GM21381 (cell line): ENCODE results near the gene MTUS2.
"Not testable (repeated sequence)": the region's sequence is repeated elsewhere in the genome, so short reads cannot be mapped to it uniquely, and the experiment has no call there.

Experiments
- ATAC-seq: cut with Tn5 transposase; IDR thresholded peaks from one replicate; pipeline ENCODE4 v1.9.1; 2021; ENCODE audit warnings: mild to moderate bottlenecking, moderate library complexity; ENCODE audit not compliant: unreplicated experiment

MTUS2 gene

GRCh38 chr13:29382021-29382420, 561.9 kb downstream of the MTUS2 start:
- no peak for ATAC-seq

- ATAC-seq = no peak
Measured at GRCh38 chr13:29383476-29383875, 563.3 kb downstream of the MTUS2 start.

GRCh38 chr13:29384466-29384865, 564.3 kb downstream of the MTUS2 start:
- no peak for ATAC-seq

GRCh38 chr13:29384871-29385270, 564.7 kb downstream of the MTUS2 start:
- no peak for ATAC-seq

DNA sequence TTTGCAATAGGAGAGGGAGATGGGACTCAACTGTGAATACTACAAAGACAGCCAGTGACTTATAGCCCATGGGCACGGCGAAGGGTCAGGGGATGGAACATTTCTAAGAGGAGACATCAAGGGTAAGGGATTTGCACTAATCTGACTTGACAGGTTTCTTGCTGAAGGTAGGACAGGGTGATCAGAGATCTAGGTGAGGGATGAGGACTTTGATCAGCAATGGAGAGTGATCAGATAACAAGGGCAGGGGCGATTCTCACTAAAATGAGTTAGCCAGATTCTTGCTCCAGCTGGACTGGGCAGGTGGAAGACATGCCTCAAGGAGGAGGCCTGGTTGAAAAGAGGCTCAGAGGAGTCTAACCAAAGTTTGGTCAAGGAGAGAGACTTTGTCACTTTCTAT, 566.1 kb downstream of the MTUS2 start:
- ATAC-seq = no peak

DNA sequence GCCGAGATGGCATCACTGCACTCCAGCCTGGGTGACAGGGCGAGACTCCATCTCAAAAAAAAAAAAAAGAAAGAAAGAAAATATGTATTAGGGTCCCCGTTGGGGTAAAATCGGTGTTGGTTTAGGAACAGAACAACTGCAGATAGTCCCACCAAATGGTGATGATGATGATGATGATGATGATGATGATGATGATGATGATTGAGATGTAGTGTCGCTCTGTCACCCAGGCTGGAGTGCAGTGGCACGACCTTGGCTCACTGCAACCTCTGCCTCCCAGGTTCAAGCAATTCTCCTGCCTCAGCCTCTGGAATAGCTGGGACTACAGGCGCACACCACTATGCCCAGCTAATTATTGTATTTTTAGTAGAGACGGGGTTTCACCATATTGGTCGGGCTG, 570.5 kb downstream of the MTUS2 start:
- ATAC-seq = not testable (repeated sequence)

GRCh38 chr13:29396446-29396845, 576.3 kb downstream of the MTUS2 start:
- no peak for ATAC-seq

GRCh38 chr13:29397265-29397664, 577.1 kb downstream of the MTUS2 start:
- no peak for ATAC-seq

GRCh38 chr13:29402166-29402636, 582.1 kb downstream of the MTUS2 start:
- ATAC-seq = no peak

GRCh38 chr13:29405401-29405800, 585.3 kb downstream of the MTUS2 start:
- ATAC-seq = no peak

DNA sequence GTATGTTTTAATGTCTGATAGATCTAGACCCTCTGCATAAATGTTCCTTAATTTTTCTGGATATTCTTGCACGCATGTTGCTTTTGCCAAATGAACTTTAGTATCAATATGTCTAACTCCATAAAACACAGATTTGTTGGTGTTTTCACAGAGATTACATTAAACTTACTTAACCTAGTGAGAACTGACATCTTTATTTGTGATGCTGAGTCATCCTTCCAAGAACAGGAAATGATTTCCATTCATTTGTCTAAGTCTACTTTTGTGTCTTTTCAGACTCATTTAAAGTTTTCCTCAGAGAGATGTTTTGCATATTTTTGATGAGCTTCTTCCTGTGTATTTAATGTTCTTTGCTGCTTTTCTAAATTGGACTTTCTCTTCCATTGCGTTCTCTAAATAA, 591.3 kb downstream of the MTUS2 start:
- no peak for ATAC-seq

DNA sequence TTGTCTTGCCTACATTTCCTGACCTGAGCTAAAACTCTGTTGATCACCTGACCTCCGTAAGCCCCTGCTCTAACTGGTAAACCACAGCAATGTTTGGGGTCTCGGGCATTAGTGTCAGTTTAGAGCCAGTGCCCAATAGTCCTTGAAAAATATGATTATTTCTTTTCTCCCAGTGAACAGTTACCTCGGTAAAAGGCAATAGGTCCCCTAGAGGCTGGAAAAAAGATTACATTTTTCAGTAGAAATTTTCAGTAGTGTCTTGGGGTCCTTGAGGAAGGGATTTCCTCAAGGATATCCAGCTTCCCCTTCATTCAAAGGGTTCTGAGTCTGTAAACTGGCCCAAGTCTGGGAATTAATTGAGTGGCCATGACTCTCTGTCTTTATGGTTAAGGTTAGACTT, 597.9 kb downstream of the MTUS2 start:
- ATAC-seq = no peak

GRCh38 chr13:29421118-29421517, 601.0 kb downstream of the MTUS2 start:
- ATAC-seq = no peak

DNA sequence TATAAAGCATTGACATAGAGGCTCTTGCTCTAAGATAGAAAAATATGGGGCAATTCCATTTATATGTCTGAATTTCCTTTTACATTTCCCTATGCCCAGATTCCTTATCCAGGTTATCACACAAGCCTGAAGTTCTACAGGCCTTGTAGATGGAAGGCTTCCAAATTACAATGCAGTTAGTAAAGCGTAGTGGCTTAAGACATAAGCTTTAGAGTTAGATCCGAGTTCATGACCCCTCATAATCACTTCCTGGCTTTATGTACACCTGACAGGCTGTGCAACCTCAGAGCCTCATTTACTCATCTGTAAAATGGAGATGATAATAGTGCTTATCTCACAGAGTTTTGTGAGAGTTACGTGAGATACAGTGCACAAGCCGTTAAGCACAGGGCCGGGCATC, 601.9 kb downstream of the MTUS2 start:
- no peak for ATAC-seq

- ATAC-seq = no peak
Measured at GRCh38 chr13:29423050-29423449, 602.9 kb downstream of the MTUS2 start.

DNA sequence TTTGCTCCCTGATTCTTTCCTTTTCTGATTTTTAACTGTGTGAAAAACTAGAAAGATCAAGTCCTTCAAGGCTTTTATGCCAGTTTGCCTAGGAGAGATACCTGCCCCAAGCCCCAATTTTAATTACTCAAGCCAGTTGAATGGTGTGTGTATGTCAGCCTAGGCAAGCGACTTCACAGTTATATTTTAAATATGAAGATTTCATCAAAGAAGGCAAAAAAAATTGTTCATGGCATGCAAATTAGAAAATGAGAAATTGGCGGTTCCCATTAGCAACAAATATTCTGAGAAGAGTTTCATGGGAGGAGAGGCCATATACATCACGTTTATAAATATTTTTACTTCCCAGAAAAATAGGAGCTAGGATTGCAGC, 607.8 kb downstream of the MTUS2 start:
- no peak for ATAC-seq

DNA sequence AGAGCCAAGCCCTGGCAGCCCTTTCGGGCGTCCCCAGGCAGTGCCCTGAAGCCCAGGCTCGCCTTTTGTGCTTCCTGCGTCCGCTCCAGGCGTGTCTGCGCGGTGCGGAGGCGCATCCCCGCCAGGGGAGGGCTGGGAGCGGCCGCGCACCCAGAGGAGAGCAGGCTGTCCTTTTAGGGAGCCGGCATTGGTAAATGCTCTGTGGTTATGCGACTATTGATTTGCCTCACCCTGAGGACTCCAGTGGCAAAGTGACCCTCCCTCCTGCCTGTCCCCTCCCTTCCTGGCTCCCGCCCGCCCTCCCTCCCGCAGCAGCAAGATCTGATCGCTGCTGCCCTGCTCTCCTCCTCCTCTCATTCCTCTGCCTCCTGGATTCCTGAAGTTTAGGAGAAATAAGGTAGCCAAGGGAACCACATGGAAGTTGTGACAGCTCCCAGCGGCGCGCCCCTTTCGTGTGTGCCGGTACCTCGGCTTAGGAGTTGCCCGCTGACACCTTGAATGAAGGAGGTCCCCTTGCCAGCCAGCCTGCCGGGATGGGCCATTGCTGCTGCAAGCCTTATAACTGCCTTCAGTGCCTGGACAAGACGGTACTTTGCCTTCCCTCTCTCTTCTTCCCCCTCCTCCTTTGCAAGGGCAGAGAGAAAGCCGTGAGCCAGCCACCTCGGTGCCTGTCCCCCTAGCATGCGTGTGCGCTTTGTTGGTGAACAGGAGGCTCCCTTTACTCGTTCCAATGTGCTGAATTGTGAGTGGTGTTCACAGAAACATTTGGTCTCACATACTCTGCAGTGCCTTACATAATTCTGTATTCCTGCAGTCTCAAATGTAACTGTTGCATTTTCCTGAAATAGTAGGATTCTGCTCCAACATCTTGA, 608.4 kb downstream of the MTUS2 start:
- no peak for ATAC-seq

DNA sequence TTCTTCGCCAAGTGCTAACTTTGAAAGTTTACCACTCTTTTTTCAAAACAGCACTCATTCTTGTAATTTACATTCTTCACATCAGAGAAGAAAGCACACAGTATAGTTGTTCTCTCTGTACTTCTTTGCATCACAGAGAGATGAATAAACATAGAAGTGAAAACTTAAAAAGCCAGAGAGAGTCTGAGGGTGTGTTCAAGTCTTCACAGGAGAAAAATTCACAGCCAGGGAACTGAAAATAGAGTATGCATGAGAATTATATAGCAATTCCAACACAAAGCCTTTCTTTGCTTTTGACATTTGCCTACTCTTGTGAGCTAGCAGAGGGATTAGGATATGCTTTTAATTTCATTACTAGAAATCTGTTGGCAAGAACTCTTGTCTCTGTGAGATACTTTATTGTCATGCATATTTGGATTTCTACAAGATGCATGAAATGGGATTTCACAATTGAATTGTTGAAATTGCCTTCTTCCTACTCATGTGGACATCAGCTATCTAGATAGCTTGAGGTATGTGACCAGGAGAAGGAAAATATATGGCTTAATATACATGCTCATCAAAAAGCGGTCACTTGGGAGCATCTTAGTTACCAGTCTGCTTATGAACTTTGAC, 609.3 kb downstream of the MTUS2 start:
- no peak for ATAC-seq

GRCh38 chr13:29434217-29434945, 614.2 kb downstream of the MTUS2 start:
- no peak for ATAC-seq

GRCh38 chr13:29435125-29435911, 615.2 kb downstream of the MTUS2 start:
- ATAC-seq = no peak

DNA sequence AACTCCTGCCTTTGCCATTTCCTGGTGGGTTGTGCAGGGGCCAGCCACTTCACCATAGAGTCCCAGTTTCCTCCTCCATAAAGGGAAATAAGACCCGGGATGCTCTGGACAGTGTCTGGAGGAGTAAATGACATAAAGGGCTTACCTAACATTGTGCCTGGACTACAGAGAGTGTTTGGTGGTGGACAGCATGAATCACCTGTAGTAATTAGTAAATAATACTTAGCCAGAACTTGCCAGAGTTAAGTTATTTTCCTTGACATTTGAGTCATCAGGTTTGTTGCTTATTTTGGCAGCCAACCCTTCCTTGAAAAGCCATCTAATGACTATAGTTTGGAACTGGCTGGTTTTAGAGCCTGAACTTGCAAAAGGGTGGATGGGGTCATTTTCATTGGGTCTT, 616.2 kb downstream of the MTUS2 start:
- no peak for ATAC-seq
